GM18858 (cell line): ENCODE data around the gene MFRP.

Experiments
- ATAC-seq: cut with Tn5 transposase; IDR thresholded peaks from one replicate; pipeline ENCODE4 v1.9.1; 2021; ENCODE audit not compliant: unreplicated experiment

MFRP gene

GRCh38 chr11:119359365-119360214 is 13.1 kb upstream of the MFRP start:
- no peak for ATAC-seq

- no peak for ATAC-seq
Measured at GRCh38 chr11:119357074-119357473, 10.6 kb upstream of the MFRP start.

DNA sequence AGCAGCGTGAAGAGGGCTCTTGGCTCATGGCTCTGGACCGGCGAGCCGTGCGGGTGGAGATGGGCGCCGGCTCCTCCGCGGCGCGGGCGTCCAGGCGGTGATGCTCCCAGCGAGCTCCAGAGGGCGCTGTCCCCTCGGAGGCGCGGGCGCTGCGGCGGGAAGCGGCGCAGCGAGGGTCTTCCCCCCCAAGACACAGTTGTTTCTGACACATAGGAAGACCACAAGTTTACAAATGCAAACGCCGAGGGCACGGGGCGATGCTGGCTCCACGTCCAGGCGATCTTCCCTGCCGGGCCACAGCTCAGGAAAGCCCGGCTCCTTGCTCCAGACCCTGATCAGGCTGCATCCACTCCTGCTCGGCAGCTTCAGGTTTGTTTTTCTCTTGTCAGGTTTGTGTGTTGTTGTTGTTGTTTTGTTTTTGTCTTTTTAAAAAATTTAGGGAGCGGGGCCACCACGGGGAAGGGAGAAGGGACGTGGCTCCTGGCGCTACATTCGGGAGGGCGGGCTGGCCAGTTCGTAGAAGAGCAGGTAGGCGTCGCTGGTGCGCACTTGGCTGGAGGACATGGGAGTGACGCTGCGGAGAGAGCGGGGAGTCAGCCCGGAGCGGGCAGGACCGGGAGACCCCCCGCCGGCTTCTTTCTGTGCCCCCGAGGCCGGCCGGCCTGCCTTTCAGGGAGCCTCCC is 10.0 kb upstream of the MFRP start:
- ATAC-seq, result no peak

GRCh38 chr11:119355091-119355843 is 8.8 kb upstream of the MFRP start:
- no peak for ATAC-seq

GRCh38 chr11:119352857-119353260 is 6.4 kb upstream of the MFRP start:
- no peak for ATAC-seq

- no peak for ATAC-seq
Measured at GRCh38 chr11:119351232-119351631, 4.7 kb upstream of the MFRP start.

- ATAC-seq, result no peak
Measured at GRCh38 chr11:119350302-119350701, 3.8 kb upstream of the MFRP start.

DNA sequence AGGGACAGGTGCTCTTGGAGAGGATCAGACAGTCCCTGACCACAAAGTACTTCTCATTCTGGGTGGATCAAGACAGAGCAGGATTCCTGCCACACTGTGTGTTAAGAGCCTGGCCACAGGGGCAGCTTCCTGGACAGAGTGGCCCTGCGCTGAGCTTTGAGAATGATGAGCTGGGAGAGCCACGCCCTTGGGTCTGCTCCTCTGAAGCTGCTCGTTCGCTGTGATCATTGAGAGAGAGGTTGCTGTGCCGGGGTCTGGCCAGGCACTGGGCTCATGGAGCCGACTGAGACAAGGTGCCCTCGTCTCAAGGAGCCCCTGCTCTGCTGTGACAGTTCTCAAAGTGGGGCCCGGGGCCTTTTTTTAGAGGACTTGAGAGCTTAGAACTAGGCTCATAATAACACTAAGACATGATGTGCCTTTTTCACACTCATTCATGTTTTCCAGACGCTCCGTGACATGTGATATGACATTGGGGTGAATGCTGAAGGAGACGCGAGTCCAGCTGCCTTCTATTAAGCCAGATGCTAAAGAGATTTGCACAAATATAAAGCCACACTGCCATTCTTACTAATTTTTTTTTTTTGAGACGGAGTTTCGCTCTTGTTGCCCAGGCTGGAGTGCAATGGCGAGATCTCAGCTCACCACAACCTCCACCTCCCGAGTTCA is 1.6 kb upstream of the MFRP start:
- no peak for ATAC-seq

- ATAC-seq, result no peak
Measured at GRCh38 chr11:119347242-119347641, 737 bp upstream of the MFRP start.

DNA sequence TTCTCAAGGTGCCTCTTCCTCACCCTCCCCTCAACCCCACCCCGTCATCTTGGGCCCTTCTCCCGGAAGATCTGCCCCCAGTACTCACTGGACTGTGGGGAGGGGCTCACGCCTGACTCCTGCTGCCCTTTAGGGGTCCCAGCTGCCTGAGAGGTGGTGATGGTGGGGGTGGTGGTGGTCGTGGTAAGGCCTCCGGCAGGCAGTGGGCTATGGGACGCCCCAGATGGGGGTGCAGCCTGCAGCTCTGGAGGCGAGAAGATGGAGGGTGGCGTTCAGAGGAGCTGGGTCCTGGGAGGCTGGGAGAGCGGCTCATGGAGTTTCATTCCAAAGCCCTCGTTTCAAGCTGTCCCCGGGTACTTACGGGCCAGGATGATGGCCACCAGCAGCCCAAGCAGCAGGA is 820 bp downstream of the MFRP start:
- no peak for ATAC-seq

GRCh38 chr11:119344291-119345010 is 2.1 kb downstream of the MFRP start:
- no peak for ATAC-seq

DNA sequence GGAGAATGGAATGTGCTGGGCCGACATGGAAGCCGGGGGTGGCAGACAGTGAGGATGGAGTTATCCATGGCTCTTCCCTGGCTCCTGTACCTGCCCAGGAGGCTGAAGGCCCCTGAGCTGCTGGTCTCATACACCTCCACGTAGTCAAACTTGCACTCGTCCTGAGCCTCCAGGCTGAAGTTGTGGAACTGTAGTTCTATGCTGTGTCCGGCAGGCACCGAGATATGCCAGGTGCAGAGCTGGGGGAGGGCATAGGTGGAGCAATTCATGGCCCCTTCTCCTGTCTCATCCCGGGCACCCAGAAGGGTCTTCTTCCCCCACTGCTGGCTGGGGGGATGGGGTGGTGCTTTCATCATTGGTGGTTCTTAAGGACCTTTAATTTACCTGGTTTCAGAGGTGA is 2.8 kb downstream of the MFRP start:
- ATAC-seq, result no peak

DNA sequence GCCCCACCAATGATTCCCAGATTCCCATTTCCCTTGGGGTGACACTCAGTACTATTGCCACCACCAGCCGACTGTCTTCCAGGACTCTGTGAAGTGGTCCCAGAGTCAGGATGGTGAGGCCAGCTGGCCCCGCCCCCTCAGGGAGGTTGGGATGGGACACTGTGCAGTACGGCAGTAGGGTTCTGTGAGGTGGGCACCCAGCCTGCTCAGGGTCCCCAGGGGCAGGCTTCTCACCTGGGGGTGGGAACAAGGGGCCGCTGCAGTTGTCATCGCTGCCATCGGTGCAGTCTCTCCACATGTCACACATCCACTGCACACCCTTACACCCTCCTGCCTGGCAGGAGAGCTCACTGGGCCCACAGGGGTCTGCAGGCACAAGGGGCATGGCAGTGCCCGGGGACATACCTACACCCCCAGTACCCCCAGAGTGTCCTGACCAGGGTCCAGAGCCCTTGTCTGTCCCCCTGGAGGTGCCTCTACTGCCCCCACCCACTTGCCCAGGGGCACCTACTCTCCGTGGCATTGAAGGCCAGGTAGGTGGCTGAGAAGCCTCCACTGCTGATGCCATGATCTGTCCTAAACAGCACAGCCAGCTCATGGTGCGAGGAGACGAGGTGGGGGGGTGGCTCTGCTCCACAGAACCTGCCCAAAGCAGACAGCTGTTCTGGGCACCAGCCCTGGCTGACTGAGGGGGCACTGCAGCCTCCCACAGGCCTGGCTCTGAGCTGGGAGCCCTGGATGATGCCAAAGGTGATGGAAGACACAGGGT is 4.0 kb downstream of the MFRP start:
- ATAC-seq, result no peak

GRCh38 chr11:119342023-119342300 is 4.5 kb downstream of the MFRP start:
- ATAC-seq, result no peak

DNA sequence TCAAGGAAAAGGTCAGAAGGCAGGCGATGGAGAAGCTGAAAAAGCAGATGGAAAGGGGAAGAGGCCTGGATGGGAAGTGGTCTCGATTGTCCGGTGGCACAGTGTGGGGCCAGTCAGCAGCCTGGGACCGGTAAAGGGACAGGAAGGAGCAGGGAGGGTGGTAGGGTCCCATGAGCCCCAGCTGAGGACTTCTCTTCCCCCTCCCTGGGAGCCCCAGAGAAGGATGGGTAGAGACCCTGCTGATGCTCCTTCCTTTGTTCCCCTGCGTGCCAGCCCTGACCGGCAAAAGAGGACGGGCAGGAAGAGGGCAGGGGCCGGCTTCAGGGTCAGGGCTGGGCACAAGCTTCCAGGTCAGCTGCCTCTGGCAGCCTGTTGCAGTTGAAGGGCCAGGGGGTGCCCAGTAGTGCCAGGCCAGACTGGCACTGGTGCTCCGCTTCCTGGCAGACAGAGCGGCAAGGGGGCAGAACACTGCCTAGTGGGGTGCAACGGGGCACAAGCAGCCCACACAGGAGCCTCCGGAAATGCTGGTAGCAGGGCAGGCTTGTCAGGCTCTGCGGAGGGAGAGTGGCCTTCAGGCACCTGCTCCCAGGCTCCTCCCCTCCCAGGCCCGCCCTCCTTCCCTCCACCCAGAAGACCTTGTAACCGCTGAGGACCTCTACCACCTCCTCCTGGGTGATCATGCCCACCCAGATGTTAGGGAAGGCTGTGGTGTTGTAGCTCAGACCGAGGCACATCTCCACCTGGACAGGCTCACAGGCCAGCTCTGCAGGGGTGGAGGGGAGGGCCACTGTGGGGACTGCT is 5.1 kb downstream of the MFRP start:
- no peak for ATAC-seq

DNA sequence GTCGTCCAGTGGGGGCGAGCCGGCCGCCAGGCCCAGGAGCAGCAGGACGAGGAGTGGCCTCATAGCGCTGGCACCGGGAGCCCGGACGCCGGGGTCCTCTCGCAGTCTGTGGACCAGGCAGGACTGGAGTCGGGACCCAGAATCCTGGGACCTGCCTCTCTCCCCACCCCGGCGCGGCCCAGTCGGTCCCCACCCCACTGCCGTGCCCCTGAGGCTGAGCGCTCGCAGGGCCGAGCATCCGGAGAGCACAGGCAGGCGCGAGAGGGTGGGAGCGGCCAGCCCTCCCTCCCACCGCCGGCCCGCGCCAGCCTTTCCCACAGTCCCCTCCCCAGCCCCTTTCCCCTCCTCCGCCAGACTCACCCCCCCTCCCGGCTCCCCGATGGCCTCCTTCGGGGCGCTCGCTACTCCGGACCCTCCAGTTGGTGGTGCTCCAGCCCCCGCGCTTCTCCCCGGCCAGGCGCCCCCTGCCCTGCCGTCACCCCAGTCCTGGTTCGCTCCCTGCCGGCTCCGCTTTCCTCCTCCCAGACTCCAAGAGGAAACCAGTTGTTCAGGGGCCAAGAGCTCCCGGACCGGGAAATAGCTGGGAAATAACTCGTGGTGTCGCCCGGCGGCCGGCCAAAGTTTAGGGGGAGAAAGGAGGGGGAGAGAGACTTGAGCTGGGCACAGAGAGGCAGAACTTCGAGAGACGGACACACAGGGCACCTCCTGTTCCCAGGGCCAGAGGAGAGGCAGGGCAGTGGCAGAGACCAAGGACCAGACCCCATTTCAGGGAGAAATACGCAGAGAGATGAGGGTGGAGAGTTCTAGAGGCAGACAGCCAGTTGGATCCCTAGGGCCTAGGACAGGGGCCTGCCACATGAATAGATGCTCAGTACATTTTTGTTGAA is 5.9 kb downstream of the MFRP start, which contains the start of gene C1QTNF5:
C1QTNF5 (minus strand) TSS at position 549 of the 887 bp plus-strand sequence; CDS start at position 63, 486 bp downstream.
- no peak for ATAC-seq

DNA sequence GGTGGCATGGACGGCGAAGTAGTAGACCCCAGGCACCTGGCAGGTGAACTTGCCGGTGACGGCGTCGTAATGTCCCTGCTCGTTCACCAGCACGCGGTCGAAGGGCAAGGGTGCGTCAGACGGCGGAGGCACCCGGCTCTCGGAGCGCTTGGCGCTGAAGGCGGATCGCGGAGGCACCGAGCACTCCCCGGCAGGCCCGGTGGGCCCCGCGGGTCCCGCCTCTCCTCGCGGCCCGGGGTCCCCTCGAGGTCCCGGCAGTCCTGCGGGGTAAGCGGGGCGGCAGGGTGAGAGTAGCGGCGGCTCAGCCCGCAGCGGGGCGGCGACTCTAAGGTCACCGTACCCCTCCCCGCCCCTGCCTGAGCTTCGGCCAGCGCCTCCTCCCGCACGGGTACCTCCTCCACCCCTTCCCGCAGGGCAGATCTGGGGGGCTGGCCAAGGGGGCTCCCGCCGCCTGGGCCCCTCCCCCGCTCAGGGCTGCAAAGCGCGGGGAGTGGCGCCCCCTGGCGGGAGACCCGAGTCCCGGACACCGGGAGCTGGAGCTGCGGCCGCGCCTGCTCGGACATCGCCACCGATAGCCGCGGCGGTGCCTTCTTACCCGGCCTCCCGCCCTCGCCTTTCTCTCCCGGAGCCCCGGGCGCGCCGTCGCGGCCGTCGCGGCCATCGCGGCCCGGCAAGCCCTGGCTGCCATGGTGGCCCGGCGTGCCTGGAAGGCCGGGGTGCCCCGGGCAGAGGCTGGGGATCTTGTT is 6.7 kb downstream of the MFRP start:
- no peak for ATAC-seq
